DMS153 treated with DMSO at 0.1 percent for 48 hours (cell line): ENCODE measurements around the gene TMEM41B.
"Not testable (repeated sequence)": the region's sequence is repeated elsewhere in the genome, so short reads cannot be mapped to it uniquely, and the experiment has no call there.

ENCODE experiments used
- DNase-seq: peaks from one replicate; lab custom pipeline; 2025; ENCODE audit not compliant: unreplicated experiment; lab: John Stamatoyannopoulos, UW

The TMEM41B gene, protein sequence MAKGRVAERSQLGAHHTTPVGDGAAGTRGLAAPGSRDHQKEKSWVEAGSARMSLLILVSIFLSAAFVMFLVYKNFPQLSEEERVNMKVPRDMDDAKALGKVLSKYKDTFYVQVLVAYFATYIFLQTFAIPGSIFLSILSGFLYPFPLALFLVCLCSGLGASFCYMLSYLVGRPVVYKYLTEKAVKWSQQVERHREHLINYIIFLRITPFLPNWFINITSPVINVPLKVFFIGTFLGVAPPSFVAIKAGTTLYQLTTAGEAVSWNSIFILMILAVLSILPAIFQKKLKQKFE

DNA sequence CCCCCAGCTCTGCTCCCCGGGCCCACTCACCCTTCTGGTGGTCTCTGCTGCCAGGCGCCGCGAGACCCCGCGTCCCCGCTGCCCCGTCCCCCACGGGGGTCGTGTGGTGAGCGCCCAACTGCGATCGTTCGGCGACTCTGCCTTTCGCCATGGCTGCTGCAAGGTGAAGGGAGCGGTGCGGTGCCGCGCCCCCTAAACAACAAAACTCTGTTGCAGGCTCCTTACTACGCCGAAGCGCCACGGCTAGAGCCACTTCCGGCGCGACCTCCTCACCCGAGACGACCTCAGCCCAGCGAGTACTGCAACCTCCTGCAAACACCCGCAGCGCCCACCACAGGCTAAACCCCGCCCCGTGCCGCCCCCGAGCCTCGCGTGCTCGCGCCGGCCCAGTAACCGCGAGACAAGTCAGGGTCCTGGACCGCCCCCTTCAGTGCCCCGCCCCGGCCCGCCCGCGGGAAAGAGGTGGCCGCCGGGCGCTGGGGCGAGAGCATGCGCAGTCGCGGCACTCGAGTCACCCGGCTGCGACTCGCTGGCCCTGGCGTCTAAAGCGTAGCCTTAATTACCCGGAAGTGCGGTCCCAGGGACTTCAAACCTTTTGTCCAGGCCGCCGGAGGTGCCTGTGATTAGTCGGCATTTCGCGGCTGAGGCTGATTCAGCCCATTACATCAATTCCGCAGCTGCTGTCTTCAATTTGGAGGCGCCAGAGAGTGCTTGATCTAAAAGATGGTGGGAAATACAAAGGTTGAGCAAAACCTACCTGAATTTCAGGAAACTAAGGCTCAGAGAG lies at the start of gene TMEM41B:
TSS of gene TMEM41B (minus strand) at position 303 of the 787 bp plus-strand sequence. CDS start at position 151, 152 bp downstream.
- peak; percentile 91 for DNase-seq

DNA sequence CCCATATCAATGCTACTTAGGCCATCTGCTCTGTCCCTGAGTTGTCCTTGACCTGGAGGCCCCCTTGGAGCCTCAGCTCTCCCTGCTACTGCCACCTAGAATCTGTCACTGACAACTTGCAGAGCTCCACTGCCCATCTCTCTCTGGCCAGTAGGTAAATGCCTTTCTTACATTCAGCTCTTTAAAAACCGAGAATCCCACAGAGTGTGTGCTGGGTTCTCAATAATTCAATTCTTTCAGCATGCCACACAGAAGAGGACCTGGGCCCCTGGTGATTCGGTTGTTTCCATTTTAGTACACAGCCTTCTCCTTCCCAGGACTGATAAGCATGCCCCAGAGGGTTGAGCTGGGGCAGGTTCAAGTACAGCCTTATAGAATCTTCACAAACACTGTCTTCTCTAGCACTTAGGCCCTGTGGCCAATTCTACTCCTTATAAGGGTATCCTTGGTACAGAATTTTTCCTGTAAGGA lies 48.0 kb upstream of the TMEM41B start:
- DNase-seq: no peak

DNA sequence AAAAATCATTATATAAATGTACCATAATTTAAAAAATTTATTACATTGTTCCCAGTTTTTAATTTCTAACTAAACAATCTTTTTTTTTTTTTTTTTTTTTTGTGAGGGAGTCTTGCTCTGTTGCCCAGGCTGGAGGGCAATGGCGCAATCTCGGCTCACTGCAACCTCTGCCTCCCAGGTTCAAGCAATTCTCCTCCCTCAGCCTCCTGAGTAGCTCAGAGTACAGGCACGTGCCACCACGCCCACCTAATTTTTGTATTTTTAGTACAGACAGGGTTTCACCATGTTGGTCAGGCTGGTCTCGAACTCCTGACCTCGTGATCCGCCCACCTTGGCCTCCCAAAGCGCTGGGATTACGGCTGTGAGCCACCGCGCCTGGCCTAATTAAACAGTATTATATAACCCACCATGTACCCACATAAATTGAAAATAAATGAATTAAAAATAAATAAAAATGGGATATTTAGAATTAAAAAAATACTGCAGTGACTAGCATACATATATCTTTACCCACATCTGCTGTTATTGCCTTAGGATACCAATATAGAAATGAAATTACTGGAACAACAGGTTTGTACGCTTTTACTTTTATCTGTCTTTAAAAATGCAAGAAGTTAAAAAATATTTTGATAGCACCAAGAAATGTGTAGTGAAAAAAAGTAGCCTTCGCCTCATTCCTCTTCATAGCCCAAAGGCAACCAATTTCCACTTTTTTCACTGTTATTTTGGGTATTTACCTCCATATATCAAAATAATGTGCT lies 46.6 kb upstream of the TMEM41B start:
- not testable (repeated sequence) for DNase-seq

DNA sequence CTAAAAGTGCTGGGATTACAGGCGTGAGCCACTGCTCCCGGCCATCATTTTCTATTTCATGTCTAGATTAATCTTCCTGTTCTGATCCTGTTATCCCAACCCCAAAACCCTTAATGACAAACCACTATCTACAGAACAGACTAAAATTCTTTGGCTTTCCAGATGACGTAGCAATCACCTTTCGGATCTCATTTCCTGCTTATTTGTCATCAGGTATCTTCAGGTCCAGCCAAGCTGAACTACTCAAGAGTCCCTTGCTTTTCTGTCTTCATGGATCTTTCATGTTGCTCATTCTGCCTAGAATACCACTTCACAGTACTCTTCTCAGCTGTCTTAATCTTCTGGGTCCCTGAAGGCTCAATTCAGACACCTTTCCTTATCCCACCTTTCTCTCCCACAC lies 42.6 kb upstream of the TMEM41B start:
- DNase-seq: no peak

DNA sequence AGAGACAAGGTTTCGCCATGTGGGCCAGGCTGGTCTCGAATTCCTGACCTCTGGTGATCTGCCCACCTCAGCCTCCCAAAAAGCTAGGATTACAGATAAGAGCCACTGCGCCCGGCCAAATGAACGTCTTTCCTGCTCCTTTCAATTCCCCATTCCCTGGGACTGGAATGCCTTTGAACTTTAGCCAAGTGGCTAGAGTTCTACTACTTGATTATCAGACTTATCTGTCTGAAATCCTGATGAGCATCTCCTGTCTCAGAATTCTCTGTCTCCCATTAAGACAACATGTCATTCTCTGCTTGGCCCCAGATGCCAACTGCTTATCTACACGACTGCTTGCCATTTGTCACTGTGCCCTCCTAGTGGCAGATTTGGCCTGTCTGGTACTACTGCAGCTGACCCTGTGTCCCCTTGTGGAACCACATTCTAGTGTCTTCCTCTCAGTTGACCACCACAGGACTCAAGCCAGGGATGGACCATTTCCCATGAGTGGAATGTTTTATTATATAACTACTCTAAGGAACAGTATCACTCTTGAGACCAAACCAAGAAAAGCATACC lies 37.0 kb upstream of the TMEM41B start:
- no peak for DNase-seq

DNA sequence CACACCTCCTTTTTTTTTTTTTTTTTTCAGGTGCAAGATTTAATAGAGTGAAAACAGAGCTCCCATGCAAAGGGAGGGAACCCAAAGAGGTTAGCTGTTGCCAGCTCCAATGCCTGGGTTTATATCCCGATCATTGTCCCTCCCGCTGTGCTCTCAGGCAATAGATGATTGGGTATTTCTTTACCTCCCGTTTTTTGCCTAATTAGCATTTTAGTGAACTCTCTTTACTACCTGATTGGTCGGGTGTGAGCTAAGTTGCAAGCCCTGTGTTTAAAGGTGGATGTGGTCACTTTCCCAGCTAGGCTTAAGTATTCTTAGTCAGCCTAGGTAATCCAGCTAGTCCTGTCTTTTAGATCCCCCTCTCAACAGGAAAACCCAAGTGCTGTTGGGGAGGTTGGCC lies 33.4 kb upstream of the TMEM41B start:
- not testable (repeated sequence) for DNase-seq

DNA sequence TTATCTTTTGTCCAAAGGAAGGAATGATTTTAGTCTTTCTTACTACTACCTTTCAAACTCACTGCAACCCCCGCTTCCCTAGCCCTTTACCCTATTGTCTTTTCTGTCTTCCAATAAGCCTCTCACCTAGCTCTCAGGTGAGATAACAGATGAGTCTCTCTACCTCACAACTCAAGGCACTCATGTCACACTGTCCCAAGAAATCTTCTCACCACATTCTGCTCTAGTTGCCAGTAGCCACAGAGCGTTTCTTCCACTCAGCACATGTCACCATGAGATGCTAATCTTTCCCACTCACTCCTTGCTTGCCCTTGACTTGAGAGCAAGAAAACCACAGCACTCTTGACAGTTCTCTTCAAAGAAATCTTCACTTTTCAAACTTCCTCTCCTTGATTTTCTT lies 32.7 kb upstream of the TMEM41B start:
- DNase-seq: no peak

DNA sequence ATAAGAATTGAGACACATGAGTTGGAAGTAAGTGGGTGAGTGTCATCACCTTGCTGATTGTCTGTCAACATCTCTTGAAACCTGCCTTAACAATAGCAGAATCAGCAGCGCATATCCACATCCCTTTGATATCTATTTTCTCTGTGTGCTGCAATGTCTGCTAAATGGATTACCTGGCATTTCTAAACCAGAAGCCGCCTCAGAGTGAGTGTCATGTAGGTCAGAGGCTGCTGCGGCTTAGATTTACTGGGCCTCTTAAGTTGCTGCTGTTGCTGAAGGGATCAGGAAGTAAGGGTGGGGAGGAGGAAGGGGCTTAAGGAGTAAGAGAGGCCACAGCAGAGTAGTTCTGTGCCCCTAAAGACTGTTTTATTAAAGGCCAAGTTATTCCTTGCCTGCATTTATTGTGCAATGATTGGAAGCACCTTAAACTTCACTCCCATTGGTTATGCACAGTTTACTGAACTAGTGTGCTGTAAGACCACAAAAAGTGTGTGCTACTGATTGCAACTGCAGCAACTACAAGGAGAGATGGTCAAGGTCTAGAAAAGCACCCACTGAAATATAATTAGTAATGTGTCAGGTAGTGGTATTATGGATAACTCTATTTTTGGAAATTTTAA lies 29.8 kb upstream of the TMEM41B start:
- no peak for DNase-seq

DNA sequence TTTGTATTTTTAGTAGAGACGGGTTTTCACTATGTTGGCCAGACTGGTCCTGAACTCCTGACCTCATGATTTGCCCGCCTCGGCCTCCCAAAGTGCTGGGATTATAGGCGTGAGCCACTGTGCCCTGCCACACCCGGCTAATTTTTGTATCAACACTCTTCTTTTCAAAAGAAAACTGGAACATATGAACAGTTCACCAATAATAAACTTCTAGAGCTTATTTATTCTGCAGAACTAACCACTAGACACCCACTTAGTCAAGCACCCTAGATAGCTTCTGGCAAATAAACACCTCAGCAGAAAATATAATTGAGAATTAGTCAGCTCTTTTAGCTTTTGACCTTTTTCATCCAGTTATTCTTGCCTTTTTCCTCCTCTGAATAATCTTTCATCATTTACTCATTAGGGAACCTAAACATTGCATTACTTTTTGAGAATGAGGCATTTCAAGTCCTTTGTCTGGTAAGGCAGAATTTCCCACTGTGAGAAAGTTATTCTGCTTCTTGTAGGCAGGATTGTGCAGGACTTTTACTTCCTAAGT lies 27.3 kb upstream of the TMEM41B start:
- DNase-seq: no peak

DNA sequence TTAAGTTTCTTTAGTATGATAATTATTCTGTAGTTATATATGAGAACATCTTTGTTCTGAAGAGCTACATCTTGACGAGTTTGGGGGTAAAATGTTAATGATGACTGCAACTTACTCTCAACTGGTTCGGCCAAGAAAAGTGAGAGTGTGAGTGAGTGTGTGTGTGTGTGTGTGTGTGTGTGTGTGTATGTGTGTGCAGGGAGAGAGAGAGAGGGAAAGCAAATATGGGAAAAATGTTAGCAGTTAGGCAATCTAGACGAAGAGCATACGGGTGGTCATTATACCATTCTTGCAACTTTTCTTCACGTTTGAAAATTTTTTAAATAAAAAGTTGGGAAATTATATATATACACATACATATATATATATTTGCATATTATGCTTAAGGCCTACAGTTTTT lies 18.3 kb upstream of the TMEM41B start:
- DNase-seq: no peak

DNA sequence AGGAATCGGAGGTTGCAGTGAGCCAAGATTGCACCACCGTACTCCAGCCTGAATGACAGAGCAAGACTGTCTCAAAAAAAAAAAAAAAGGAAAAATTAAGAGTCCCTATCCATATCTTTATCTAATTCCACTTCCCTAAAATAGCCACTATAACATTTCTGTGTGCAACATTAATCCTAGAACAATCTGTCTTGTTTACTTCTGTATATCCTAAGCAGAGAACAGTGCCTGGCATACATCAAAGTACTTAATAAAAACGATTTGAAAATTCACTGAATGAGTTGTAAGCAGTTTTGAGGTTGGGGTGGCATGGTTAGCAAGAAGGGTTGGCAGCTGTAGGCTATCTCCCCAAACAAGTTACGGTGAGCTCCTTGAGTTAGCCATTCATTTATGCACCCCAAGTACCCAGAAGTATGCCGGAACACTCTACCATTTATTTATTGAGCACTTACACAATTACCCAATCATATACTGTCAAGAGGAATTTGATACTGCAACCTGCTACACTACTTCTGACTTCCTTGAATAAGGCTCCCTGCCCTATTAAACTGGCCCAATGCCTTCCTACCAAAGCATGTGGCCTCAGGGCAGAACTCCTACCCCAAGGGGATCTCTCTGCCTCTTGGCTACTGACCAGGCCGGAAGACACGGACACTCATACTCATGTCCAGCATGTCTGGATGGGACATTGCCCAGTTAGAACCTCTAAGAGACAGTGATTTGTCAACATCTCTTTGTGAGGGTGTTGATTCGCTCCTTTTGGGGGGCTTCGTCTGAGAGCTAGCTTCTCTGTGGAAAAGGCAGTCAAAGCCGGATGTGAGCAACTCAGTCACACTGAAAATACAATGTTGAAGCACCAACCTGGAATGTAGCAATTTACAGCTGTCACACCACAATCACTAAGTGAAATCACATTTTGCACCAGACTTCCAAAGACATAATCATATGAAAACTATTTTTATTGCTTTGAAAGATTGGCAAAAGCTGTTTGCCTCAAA lies 16.3 kb upstream of the TMEM41B start:
- no peak for DNase-seq

DNA sequence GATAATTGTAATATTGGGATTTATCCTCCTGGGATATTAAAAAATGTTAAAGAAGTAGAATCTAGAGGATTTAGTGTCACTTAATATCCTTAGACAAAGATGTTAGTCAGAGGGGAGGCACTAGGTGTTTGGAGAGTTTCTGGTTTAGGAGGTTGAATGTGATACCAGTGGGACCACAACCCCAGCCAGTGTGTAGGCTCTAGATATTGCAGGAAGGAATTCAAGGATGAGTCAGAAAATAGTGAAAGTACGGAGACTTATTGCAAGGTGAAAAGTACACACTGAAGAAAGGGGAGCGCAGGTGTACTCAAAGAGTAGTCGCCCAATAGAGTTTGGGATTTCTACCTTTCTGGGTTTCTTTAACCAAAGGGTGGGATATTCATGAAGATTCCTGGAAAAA lies 5.7 kb upstream of the TMEM41B start:
- DNase-seq: no peak

DNA sequence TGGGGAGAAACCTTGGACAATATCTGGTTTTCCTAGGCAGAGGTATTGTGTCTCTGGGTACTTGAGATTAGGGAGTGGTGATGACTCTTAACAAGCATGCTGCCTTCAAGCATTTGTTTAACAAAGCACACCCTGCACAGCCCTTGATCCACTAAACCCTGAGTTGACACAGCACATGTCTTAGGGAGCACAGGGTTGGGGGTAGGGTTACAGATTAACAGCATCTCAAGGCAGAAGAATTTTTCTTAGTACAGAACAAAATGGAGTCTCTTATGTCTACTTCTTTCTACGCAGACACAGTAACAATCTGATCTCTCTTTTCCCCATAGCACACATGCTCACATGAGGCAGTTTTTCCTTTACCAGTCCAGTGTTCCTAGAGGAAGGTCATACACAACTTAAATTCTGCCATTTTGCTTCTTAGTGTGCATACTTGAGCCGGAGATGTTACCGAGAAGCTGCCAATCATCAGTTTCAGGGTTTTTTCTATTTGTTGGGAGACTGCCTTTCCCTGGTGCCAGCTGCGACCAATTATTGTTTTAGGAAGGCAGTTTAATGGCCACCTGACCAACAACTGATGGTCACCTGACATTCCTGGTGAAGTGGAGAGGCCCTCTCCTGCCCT lies 5.1 kb upstream of the TMEM41B start:
- DNase-seq: not testable (repeated sequence)

DNA sequence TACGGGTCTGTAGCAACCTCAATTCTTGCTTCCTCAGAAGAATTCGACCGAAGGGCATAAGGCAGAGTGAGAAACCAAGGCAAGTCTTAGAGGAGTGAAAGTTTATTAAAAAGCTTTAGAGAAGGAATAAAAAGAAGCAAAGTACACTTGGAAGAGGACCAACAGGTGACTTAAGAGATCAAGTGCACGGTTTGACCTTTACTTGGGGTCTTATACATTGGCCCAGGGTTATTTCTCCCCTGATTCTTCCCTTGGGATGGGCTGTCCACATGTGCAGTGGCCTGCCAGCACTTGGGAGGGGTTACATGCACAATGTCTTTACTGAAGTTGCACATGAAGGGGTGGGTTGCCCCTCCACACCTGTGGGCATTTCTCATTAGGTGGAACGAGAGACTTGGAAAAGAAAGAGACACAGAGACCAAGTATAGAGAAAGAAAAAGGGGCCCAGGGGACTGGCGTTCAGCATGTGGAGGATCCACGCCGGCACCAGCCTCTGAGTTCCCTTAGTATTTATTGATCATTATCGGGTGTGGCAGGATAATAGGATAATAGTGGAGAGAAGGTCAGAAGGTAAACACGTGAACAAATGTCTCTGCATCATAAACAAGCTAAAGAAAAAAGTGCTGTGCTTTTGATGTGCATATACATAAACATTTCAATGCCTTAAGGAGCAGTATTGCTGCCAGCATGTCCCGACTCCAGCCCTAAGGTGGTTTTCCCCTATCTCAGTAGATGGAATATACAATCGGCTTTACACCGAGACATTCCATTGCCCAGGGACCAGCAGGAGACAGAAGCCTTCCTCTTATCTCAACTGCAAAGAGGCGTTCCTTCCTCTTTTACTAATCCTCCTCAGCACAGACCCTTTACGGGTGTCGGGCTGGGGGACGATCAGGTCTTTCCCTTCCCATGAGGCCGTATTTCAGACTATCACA lies 4.3 kb upstream of the TMEM41B start:
- DNase-seq: not testable (repeated sequence)

DNA sequence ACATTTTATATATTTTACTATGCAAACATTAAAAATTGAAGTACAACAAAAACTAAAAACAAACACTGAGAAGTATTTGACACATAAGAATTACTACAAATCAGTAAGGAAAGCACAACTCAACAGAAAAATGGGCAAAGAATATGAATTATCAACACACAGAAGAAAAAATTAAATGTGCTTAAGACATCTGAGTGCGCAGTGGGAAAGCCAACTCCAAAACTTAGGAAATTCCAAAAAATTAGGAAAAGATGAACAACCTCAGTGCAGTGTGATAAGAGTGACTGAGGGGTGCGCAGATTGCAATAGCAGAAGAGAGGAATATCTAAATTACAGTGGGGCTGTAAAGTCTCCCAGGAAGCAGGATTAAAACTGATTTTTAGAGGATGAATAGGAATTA lies 1.9 kb upstream of the TMEM41B start:
- DNase-seq: no peak

DNA sequence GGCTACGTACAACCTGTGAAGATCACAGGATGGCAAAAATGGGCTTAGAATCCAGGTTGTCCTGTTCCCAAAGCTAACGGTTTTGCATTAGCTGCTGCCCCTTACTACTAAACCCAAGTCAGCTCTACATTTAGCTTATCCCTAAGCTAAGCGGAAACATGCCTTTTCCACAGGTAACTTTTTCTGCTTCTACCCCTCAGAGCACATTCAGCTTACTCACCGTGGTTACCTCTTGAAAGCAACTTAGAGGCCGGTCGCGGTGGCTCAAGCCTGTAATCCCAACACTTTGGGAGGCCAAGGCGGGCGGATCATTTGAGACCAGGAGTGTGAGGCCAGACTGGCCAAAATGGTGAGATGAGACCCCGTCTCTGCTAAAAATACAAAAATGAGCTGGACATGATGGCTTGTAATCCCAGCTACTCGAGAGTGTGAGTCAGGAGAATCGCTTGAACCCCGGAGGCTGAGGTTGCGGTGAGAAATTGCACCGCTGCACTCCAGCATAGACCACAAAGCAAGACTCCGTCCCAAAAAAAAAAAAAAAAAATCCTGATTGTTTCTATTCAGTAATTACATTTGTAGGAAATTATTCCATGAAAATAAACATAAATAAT lies 790 bp upstream of the TMEM41B start:
- DNase-seq: peak; percentile 57

DNA sequence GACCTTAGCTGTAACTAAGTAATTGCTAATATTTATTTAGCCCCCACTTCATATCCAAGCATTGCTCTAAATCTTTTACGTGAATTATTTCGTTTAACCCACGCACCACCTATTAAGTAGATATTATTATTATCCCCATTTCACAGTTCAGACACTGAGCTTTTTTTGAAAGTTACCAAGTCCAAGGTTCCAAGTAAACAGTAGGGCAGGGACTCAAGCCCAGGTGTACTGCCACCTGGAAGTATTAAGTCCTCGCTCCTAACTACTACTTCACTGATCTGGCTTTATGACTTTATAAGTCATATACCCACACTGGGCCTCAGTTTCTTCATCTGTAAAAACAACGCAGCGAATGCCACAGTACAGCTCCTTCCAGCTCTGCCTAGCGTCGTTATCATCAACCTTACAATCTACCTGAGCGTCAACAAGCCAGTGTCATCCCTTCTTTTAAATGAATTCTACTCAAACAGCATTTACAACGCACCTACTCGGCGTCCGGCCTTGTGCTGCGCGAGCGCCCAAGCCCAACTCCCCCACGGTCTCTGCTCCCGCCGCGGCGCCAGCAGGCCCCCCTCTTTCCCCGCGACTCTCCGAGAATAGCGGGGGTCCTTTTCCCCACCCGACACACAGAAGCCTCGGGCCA lies 624 bp downstream of the TMEM41B start:
- no peak for DNase-seq
